H9 (cell line): ENCODE results near the gene HMCN1. TPM values are rescaled to one million over a fixed set of nuclear protein-coding genes. Genes with fewer than 3 reads are reported as not detected.

ENCODE experiments used
- DNase-seq: peaks from one replicate; pipeline ENCODE4 v3.0.0-alpha.2; 2017
- H2AFZ ChIP-seq: one replicate; pipeline ENCODE4 v1.6.1; 2013; ENCODE audit warnings: mild to moderate bottlenecking, low read length, control low read depth, moderate library complexity
- H2AK5ac ChIP-seq: 2 replicates; pipeline ENCODE4 v1.6.1; 2013; ENCODE audit warnings: low read length, control low read depth, mixed read lengths; ENCODE audit not compliant: insufficient read length
- H2BK120ac ChIP-seq: one replicate; pipeline ENCODE4 v1.6.1; 2013; ENCODE audit warnings: low read depth, mild to moderate bottlenecking, low read length, control low read depth, inconsistent platforms; ENCODE audit not compliant: poor library complexity, severe bottlenecking
- H2BK12ac ChIP-seq: 2 replicates; pipeline ENCODE4 v1.6.1; 2013; ENCODE audit warnings: low read length, control low read depth, mixed read lengths, low read depth; ENCODE audit not compliant: insufficient read length
- H2BK15ac ChIP-seq: 2 replicates; pipeline ENCODE4 v1.6.1; 2013; ENCODE audit warnings: low read depth, low read length, control low read depth
- H2BK20ac ChIP-seq: one replicate; pipeline ENCODE4 v1.6.1; 2013; ENCODE audit warnings: low read depth, mild to moderate bottlenecking, low read length, control low read depth, inconsistent platforms; ENCODE audit not compliant: poor library complexity, severe bottlenecking
- H2BK5ac ChIP-seq: 2 replicates; pipeline ENCODE4 v1.6.1; 2013; ENCODE audit warnings: low read length, control low read depth, mixed read lengths; ENCODE audit not compliant: insufficient read length
- H3K14ac ChIP-seq: 2 replicates; pipeline ENCODE4 v1.6.1; 2013; ENCODE audit warnings: low read length, control low read depth; ENCODE audit not compliant: insufficient read depth
- H3K18ac ChIP-seq: 2 replicates; pipeline ENCODE4 v1.6.1; 2013; ENCODE audit warnings: low read depth, mild to moderate bottlenecking, mixed read lengths, low read length, control low read depth; ENCODE audit not compliant: insufficient read length
- H3K23ac ChIP-seq: 2 replicates; pipeline ENCODE4 v1.6.1; 2013; ENCODE audit warnings: low read length, control low read depth, mixed read lengths, low read depth; ENCODE audit not compliant: insufficient read length
- H3K23me2 ChIP-seq: 2 replicates; pipeline ENCODE4 v1.6.1; 2013; ENCODE audit warnings: low read depth, mild to moderate bottlenecking, mixed read lengths, low read length, control low read depth; ENCODE audit not compliant: insufficient read length, poor library complexity, severe bottlenecking
- H3K27ac ChIP-seq: 2 replicates; pipeline ENCODE4 v1.5.1; 2013; ENCODE audit warnings: low read length, control low read depth, mixed read lengths, low read depth; ENCODE audit not compliant: insufficient read length
- H3K27me3 ChIP-seq: 2 replicates; pipeline ENCODE4 v1.6.1; 2013; ENCODE audit warnings: low read length, control low read depth, inconsistent platforms; ENCODE audit not compliant: insufficient read depth
- H3K4ac ChIP-seq: 2 replicates; pipeline ENCODE4 v1.6.1; 2013; ENCODE audit warnings: low read depth, mild to moderate bottlenecking, control low read depth, inconsistent platforms, low read length, moderate library complexity
- H3K4me1 ChIP-seq: 2 replicates; pipeline ENCODE4 v1.6.1; 2013; ENCODE audit warnings: low read length, control low read depth, inconsistent platforms; ENCODE audit not compliant: insufficient read depth
- H3K4me2 ChIP-seq: 2 replicates; pipeline ENCODE4 v1.6.1; 2013; ENCODE audit warnings: low read length, control low read depth, mixed read lengths; ENCODE audit not compliant: insufficient read length, insufficient read depth
- H3K56ac ChIP-seq: 2 replicates; pipeline ENCODE4 v1.6.1; 2013; ENCODE audit warnings: low read depth, mild to moderate bottlenecking, mixed read lengths, low read length, control low read depth; ENCODE audit not compliant: insufficient read length
- H3K79me1 ChIP-seq: 2 replicates; pipeline ENCODE4 v1.6.1; 2013; ENCODE audit warnings: low read depth, mild to moderate bottlenecking, moderate library complexity, low read length, control low read depth, inconsistent platforms; ENCODE audit not compliant: insufficient read depth, poor library complexity, severe bottlenecking
- H3K79me2 ChIP-seq: 2 replicates; pipeline ENCODE4 v1.6.1; 2013; ENCODE audit warnings: low read length, control low read depth, inconsistent platforms; ENCODE audit not compliant: insufficient read depth
- H3K9ac ChIP-seq: 2 replicates; pipeline ENCODE4 v1.6.1; 2013; ENCODE audit warnings: low read length, control low read depth, mixed read lengths; ENCODE audit not compliant: insufficient read length; ENCODE audit errors: extremely low read depth
- H3K9me3 ChIP-seq: one replicate; pipeline ENCODE4 v1.6.1; 2013; ENCODE audit warnings: low read depth, low read length, inconsistent platforms; ENCODE audit not compliant: control insufficient read depth
- H3T11ph ChIP-seq: one replicate; pipeline ENCODE4 v1.6.1; 2013; ENCODE audit warnings: mild to moderate bottlenecking, low read length, control low read depth, inconsistent platforms
- H4K20me1 ChIP-seq: one replicate; pipeline ENCODE4 v1.6.1; 2013; ENCODE audit not compliant: control insufficient read depth, insufficient read length, insufficient read depth
- H4K5ac ChIP-seq: 2 replicates; pipeline ENCODE4 v1.6.1; 2013; ENCODE audit warnings: low read depth, mild to moderate bottlenecking, mixed read lengths, low read length, control low read depth; ENCODE audit not compliant: insufficient read length
- H4K8ac ChIP-seq: replicated peaks from 2 replicates; pipeline ENCODE4 v1.6.1; 2013; ENCODE audit warnings: low read length, control low read depth, mixed read lengths, low read depth; ENCODE audit not compliant: insufficient read length
- H4K91ac ChIP-seq: 2 replicates; pipeline ENCODE4 v1.6.1; 2013; ENCODE audit warnings: low read depth, mild to moderate bottlenecking, moderate library complexity, mixed read lengths, low read length, control low read depth; ENCODE audit not compliant: insufficient read length
- H3K27ac Mint-ChIP-seq, 3 experiments: 2 replicates in 2 of 3; 3 replicates in 1 of 3; pipeline ENCODE4 v1.8.0; 2020 to 2021; ENCODE audit warnings: mixed read lengths in 3 of 3, mild to moderate bottlenecking in 1 of 3, moderate library complexity in 1 of 3
- H3K27me3 Mint-ChIP-seq: 2 replicates; pipeline ENCODE4 v1.8.0; 2021; ENCODE audit warnings: low read depth, mild to moderate bottlenecking, moderate library complexity, mixed read lengths
- H3K36me3 Mint-ChIP-seq, 3 experiments: 2 replicates in 2 of 3; 3 replicates in 1 of 3; pipeline ENCODE4 v1.8.0; 2020 to 2021; ENCODE audit warnings: low read depth in 3 of 3, mixed read lengths in 3 of 3; ENCODE audit not compliant: insufficient read depth in 1 of 3
- H3K4me1 Mint-ChIP-seq, 2 experiments: 2 replicates each; pipeline ENCODE4 v1.8.0; 2020; ENCODE audit warnings: mixed read lengths in 2 of 2
- H3K4me3 Mint-ChIP-seq, 2 experiments: 2 replicates in 1 of 2; 3 replicates in 1 of 2; pipeline ENCODE4 v1.8.0; 2020 to 2021; ENCODE audit warnings: mild to moderate bottlenecking in 2 of 2, mixed read lengths in 2 of 2, moderate library complexity in 1 of 2
- H3K9me3 Mint-ChIP-seq, 2 experiments: 2 replicates in 1 of 2; 3 replicates in 1 of 2; pipeline ENCODE4 v1.8.0; 2020; ENCODE audit warnings: mild to moderate bottlenecking in 2 of 2, mixed read lengths in 2 of 2, moderate library complexity in 1 of 2
- CTCF ChIP-seq: fragments of 200-600 bp; sonication (generic); conservative IDR thresholded peaks from 3 replicates; pipeline ENCODE4 v1.8.0; 2021; ENCODE audit warnings: antibody characterized with exemption, mild to moderate bottlenecking
- WGBS: extraction: QIAGEN DNeasy Blood & Tissue Kit; methylation state at CpG from one replicate; pipeline ENCODE4 v1.1.7; 2013; ENCODE audit warnings: missing lambda C conversion rate, low lambda C conversion rate, mixed read lengths; ENCODE audit not compliant: insufficient read length; ENCODE audit errors: extremely low coverage; 5-methylcytosine and 5-hydroxymethylcytosine counted together
- total RNA-seq: library from RNA; stranded (reverse); gene quantifications from 2 replicates; pipeline ENCODE4 v1.2.1, GENCODE V29; 2021

HMCN1 gene
- total RNA-seq, 1 experiment from 2014 or later, result 3.3 TPM

- peaks cover 24 to 28% of the 10 kb centered on the region in 2 experiments for H3K4me1 Mint-ChIP-seq
- H3K4me1 ChIP-seq, result peaks cover 5% of the 10 kb centered on the region; the same call in 1 of the 2 replicates
- no peak overlapping the region for H3K23ac ChIP-seq
- H3K79me2 ChIP-seq, result no peaks in the 10 kb centered on the region
- H2BK20ac ChIP-seq, result no peak overlapping the region
- no peak overlapping the region for H3K27ac ChIP-seq
- no peak overlapping the region for H3K27ac Mint-ChIP-seq
- no peak overlapping the region for H3K4me3 Mint-ChIP-seq
- no peak overlapping the region for H3K18ac ChIP-seq
- no peak overlapping the region for H3K14ac ChIP-seq
- H2BK120ac ChIP-seq, result no peak overlapping the region
- no CpG with 5 or more reads among the region's 4 CpGs for WGBS
- no peaks in the 10 kb centered on the region for H3K79me1 ChIP-seq
- no peaks in the 10 kb centered on the region for H3K36me3 Mint-ChIP-seq
- H3T11ph ChIP-seq, result no peak overlapping the region
- no peaks in the 10 kb centered on the region for H4K20me1 ChIP-seq
- no peak overlapping the region for H3K9ac ChIP-seq
- no peak overlapping the region for H4K5ac ChIP-seq
- H2BK15ac ChIP-seq, result no peak overlapping the region
- H2AK5ac ChIP-seq, result no peak overlapping the region
- TF ChIP-seq CTCF, result no peak
- DNase-seq, result no peak
- H3K9me3 ChIP-seq, result no peaks in the 10 kb centered on the region
- no peak overlapping the region for H3K4me2 ChIP-seq
- H2AFZ ChIP-seq, result no peak overlapping the region
- no peaks in the 10 kb centered on the region for H3K27me3 Mint-ChIP-seq
- no peak overlapping the region for H4K91ac ChIP-seq
- no peaks in the 10 kb centered on the region for H3K9me3 Mint-ChIP-seq
- no peak overlapping the region for H2BK5ac ChIP-seq
- no peaks in the 10 kb centered on the region for H3K27me3 ChIP-seq
- H4K8ac ChIP-seq, result no peak overlapping the region
- no peak overlapping the region for H3K4ac ChIP-seq
- H3K56ac ChIP-seq, result no peak overlapping the region
- H3K23me2 ChIP-seq, result no peaks in the 10 kb centered on the region
- H2BK12ac ChIP-seq, result no peak overlapping the region
Measured at GRCh38 chr1:185846672-185847444, 112.7 kb downstream of the HMCN1 start.
